HEK293 (cell line): Measurements from ENCODE around the gene CD274.

Source experiments
- CTCF ChIA-PET: fragments of 350-600 bp; formaldehyde crosslinking; extraction: SDS; loops from one replicate; lab custom pipeline; 2021; ENCODE audit warnings: antibody characterized with exemption; lab: Yijun Ruan, JAX
- POLR2A ChIA-PET: fragments of 300-600 bp; formaldehyde crosslinking; extraction: SDS; loops from one replicate; lab custom pipeline; 2020; ENCODE audit warnings: antibody characterized with exemption, inconsistent platforms; lab: Yijun Ruan, JAX
- H3K27ac ChIP-seq: fragments of 200-500 bp; sonication (Bioruptor generic); 2 replicates; pipeline ENCODE4 v1.5.1; 2014; ENCODE audit warnings: low read depth, low read length, control low read depth, inconsistent platforms; ENCODE audit errors: extremely low read depth
- H3K36me3 ChIP-seq, 2 experiments: fragments of 200-500 bp in 1 of 2; sonication (Bioruptor generic) in 1 of 2; 1 replicate in 1 of 2; 2 replicates in 1 of 2; pipeline ENCODE4 v1.5.1; 2014 to 2017; ENCODE audit warnings: inconsistent platforms in 2 of 2, low read length in 2 of 2; ENCODE audit not compliant: control insufficient read depth in 2 of 2, insufficient read depth in 1 of 2
- H3K4me1 ChIP-seq: fragments of 200-500 bp; sonication (Bioruptor generic); 2 replicates; pipeline ENCODE4 v1.5.1; 2014; ENCODE audit warnings: mild to moderate bottlenecking, low read length, inconsistent platforms; ENCODE audit not compliant: control insufficient read depth, insufficient read depth
- H3K4me3 ChIP-seq: 2 replicates; pipeline ENCODE4 v1.5.1; 2011; ENCODE audit warnings: low read depth, mild to moderate bottlenecking, control low read depth, low read length, moderate library complexity
- H3K9me3 ChIP-seq: fragments of 200-500 bp; sonication (Bioruptor generic); 2 replicates; pipeline ENCODE4 v1.5.1; 2014; ENCODE audit warnings: low read depth, low read length, inconsistent platforms; ENCODE audit not compliant: control insufficient read depth, insufficient read depth
- GLIS1 ChIP-seq: fragments of 450-650 bp; formaldehyde crosslinking; IDR thresholded peaks from 2 replicates; pipeline ENCODE4 v1.5.1; 2016; ENCODE audit warnings: missing biosample characterization, missing genetic modification characterization
- INSM2 ChIP-seq: fragments of 450-650 bp; formaldehyde crosslinking; IDR thresholded peaks from 2 replicates; pipeline ENCODE4 v1.5.1; 2016; ENCODE audit warnings: missing biosample characterization, missing genetic modification characterization
- KLF8 ChIP-seq: fragments of 450-650 bp; formaldehyde crosslinking; IDR thresholded peaks from 2 replicates; pipeline ENCODE4 v1.5.1; 2016; ENCODE audit warnings: missing biosample characterization, missing genetic modification characterization
- MYNN ChIP-seq: fragments of 450-650 bp; formaldehyde crosslinking; IDR thresholded peaks from 2 replicates; pipeline ENCODE4 v1.5.1; 2016; ENCODE audit warnings: missing biosample characterization, missing genetic modification characterization, borderline replicate concordance
- ZBTB17 ChIP-seq: fragments of 450-650 bp; formaldehyde crosslinking; IDR thresholded peaks from 2 replicates; pipeline ENCODE4 v1.5.1; 2016; ENCODE audit warnings: missing biosample characterization, missing genetic modification characterization
- ZFP37 ChIP-seq: fragments of 450-650 bp; formaldehyde crosslinking; IDR thresholded peaks from 2 replicates; pipeline ENCODE4 v1.5.1; 2016; ENCODE audit warnings: missing biosample characterization, missing genetic modification characterization
- ZNF140 ChIP-seq: fragments of 450-650 bp; formaldehyde crosslinking; IDR thresholded peaks from 2 replicates; pipeline ENCODE4 v1.5.1; 2016; ENCODE audit warnings: missing biosample characterization, missing genetic modification characterization
- ZNF23 ChIP-seq: fragments of 450-650 bp; formaldehyde crosslinking; IDR thresholded peaks from 2 replicates; pipeline ENCODE4 v1.5.1; 2016; ENCODE audit warnings: missing biosample characterization, missing genetic modification characterization, borderline replicate concordance
- ZNF248 ChIP-seq: fragments of 450-650 bp; formaldehyde crosslinking; IDR thresholded peaks from 2 replicates; pipeline ENCODE4 v1.5.1; 2017; ENCODE audit warnings: missing biosample characterization, missing genetic modification characterization
- ZNF280C ChIP-seq: fragments of 450-650 bp; formaldehyde crosslinking; IDR thresholded peaks from 2 replicates; pipeline ENCODE4 v1.5.1; 2016; ENCODE audit warnings: missing biosample characterization, missing genetic modification characterization
- ZNF341 ChIP-seq: fragments of 450-650 bp; formaldehyde crosslinking; IDR thresholded peaks from 2 replicates; pipeline ENCODE4; 2016; ENCODE audit warnings: low read depth, missing biosample characterization, missing genetic modification characterization
- ZNF37A ChIP-seq: fragments of 450-650 bp; IDR thresholded peaks from 2 replicates; pipeline ENCODE4 v1.5.1; 2018; ENCODE audit warnings: missing biosample characterization, missing genetic modification characterization
- ZNF426 ChIP-seq: fragments of 450-650 bp; formaldehyde crosslinking; IDR thresholded peaks from 2 replicates; pipeline ENCODE4 v1.5.1; 2017; ENCODE audit warnings: missing biosample characterization, missing genetic modification characterization, mild to moderate bottlenecking, inconsistent platforms, moderate library complexity
- ZNF521 ChIP-seq: fragments of 450-650 bp; formaldehyde crosslinking; IDR thresholded peaks from 2 replicates; pipeline ENCODE4 v1.5.1; 2017; ENCODE audit warnings: missing biosample characterization, mild to moderate bottlenecking, missing genetic modification characterization
- ZNF544 ChIP-seq: fragments of 450-650 bp; formaldehyde crosslinking; IDR thresholded peaks from 2 replicates; pipeline ENCODE4 v1.5.0; 2017; ENCODE audit warnings: missing biosample characterization, missing genetic modification characterization
- ZNF610 ChIP-seq: fragments of 450-650 bp; formaldehyde crosslinking; IDR thresholded peaks from 2 replicates; pipeline ENCODE4 v1.5.1; 2016; ENCODE audit warnings: missing biosample characterization, missing genetic modification characterization, borderline replicate concordance
- ZNF621 ChIP-seq: fragments of 450-650 bp; formaldehyde crosslinking; IDR thresholded peaks from 2 replicates; pipeline ENCODE4 v1.5.1; 2017; ENCODE audit warnings: missing biosample characterization, missing genetic modification characterization
- ZNF654 ChIP-seq: fragments of 450-650 bp; formaldehyde crosslinking; IDR thresholded peaks from 2 replicates; pipeline ENCODE4 v1.5.1; 2016; ENCODE audit warnings: low read depth, missing biosample characterization, missing genetic modification characterization
- ZNF768 ChIP-seq: fragments of 450-650 bp; formaldehyde crosslinking; IDR thresholded peaks from 2 replicates; pipeline ENCODE4 v1.5.1; 2018; ENCODE audit warnings: missing biosample characterization, mild to moderate bottlenecking, missing genetic modification characterization
- ZSCAN16 ChIP-seq: fragments of 450-650 bp; formaldehyde crosslinking; IDR thresholded peaks from 2 replicates; pipeline ENCODE4 v1.5.1; 2016; ENCODE audit warnings: missing biosample characterization, missing genetic modification characterization
- ZSCAN30 ChIP-seq: fragments of 450-650 bp; IDR thresholded peaks from 2 replicates; pipeline ENCODE4 v1.5.1; 2018; ENCODE audit warnings: missing biosample characterization, mild to moderate bottlenecking, missing genetic modification characterization, moderate library complexity
- ZSCAN4 ChIP-seq: fragments of 450-650 bp; formaldehyde crosslinking; IDR thresholded peaks from 2 replicates; pipeline ENCODE4 v1.5.1; 2017; ENCODE audit warnings: missing biosample characterization, missing genetic modification characterization
- TF ChIP-seq, protein P1 (sequence below): fragments of 450-650 bp; formaldehyde crosslinking; IDR thresholded peaks from 2 replicates; pipeline ENCODE4 v1.5.1; 2016; ENCODE audit warnings: missing biosample characterization, missing genetic modification characterization

The CD274 gene

DNA sequence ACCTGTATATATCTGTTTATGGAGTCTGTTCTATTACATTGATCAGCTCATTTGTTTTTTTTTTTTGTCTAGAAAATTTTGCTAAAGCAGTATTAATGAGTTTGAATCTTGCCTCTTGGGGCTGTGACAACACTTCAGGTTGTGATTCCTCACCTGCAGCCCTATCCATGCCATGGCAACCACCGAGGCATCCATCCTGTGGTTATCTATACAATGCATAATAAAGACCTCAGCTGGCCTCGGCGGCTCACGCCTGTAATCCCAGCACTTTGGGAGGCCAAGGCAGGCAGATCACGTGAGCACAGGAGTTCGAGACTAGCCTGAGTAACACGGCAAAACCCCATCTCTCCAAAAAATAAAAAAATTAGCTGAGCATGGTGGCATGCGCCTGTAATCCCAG is 31.9 kb downstream of the CD274 start:
- H3K4me3 ChIP-seq: no peak overlapping the region
- no peaks in the 10 kb centered on the region for H3K4me1 ChIP-seq
- no peaks in the 10 kb centered on the region for H3K9me3 ChIP-seq
- H3K36me3 ChIP-seq: no peaks in the 10 kb centered on the region
- no peak for TF ChIP-seq ZNF426 (tag by site-specific recombination)
- CTCF ChIA-PET: interaction anchor here (0.6 to 0.7 kb wide), 2 partner anchors 22 to 133 kb away, joined by 3 to 8 read pairs; no protein-coding TSS in a partner anchor
- no peak overlapping the region for H3K27ac ChIP-seq
- POLR2A ChIA-PET: interaction anchor here (1.0 kb wide), 1 partner anchor 146 kb away, joined by 3 read pairs; no protein-coding TSS in a partner anchor

GRCh38 chr9:5483306-5483705 is 33.0 kb downstream of the CD274 start:
- Histone ChIP-seq H3K4me1 (no peaks in the 10 kb centered on the region), H3K9me3 (no peaks in the 10 kb centered on the region), H3K27ac (no peak overlapping the region), H3K36me3 (no peaks in the 10 kb centered on the region), H3K4me3 (no peak overlapping the region)
- ChIA-PET CTCF (interaction anchor here (1.0 kb wide), 1 partner anchor 116 kb away, joined by 3 read pairs; no protein-coding TSS in a partner anchor), POLR2A (interaction anchor here (0.6 to 1.0 kb wide), 2 partner anchors 47 to 145 kb away, joined by 3 read pairs; no protein-coding TSS in a partner anchor)
- no peak for TF ChIP-seq KLF8
- no peak for TF ChIP-seq ZNF23
- TF ChIP-seq ZNF521 (tag by site-specific recombination): no peak
- TF ChIP-seq ZNF621: no peak

GRCh38 chr9:5485378-5486085 is 35.2 kb downstream of the CD274 start:
- no peak overlapping the region for H3K4me3 ChIP-seq
- TF ChIP-seq ZNF654 (no peak), ZNF37A (tag by site-specific recombination) (no peak), ZSCAN4 (tag by site-specific recombination) (no peak), ZNF768 (no peak), ZSCAN30 (tag by site-specific recombination) (no peak), ZSCAN16 (tag by site-specific recombination) (no peak), ZNF280C (tag by site-specific recombination) (no peak), ZBTB17 (tag by site-specific recombination) (no peak), INSM2 (no peak), MYNN (tag by site-specific recombination) (no peak), GLIS1 (tag by site-specific recombination) (no peak), ZNF610 (tag by site-specific recombination) (no peak), ZNF521 (tag by site-specific recombination) (no peak), ZNF140 (no peak), ZFP37 (no peak), ZNF544 (tag by site-specific recombination) (no peak), ZNF248 (no peak), ZNF341 (tag by site-specific recombination) (no peak)
- TF ChIP-seq, protein P1, sequence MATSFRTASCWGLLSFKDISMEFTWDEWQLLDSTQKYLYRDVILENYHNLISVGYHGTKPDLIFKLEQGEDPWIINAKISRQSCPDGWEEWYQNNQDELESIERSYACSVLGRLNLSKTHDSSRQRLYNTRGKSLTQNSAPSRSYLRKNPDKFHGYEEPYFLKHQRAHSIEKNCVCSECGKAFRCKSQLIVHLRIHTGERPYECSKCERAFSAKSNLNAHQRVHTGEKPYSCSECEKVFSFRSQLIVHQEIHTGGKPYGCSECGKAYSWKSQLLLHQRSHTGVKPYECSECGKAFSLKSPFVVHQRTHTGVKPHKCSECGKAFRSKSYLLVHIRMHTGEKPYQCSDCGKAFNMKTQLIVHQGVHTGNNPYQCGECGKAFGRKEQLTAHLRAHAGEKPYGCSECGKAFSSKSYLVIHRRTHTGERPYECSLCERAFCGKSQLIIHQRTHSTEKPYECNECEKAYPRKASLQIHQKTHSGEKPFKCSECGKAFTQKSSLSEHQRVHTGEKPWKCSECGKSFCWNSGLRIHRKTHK (tag by site-specific recombination): no peak
- H3K27ac ChIP-seq: no peak overlapping the region
- POLR2A ChIA-PET: no interaction called here
- H3K4me1 ChIP-seq: no peaks in the 10 kb centered on the region
- no peaks in the 10 kb centered on the region for H3K36me3 ChIP-seq
- no peaks in the 10 kb centered on the region for H3K9me3 ChIP-seq
- CTCF ChIA-PET: interaction anchor here (0.6 to 0.7 kb wide), 2 partner anchors 115 to 130 kb away, joined by 3 read pairs; no protein-coding TSS in a partner anchor
